KOPT-K1 (cell line): ENCODE data around the gene SLC6A13.

Experiments
- H3K27ac ChIP-seq: fragments of 200-600 bp; sonication (generic); 2 replicates; pipeline ENCODE4 v1.5.1; 2016; ENCODE audit warnings: antibody characterized with exemption, mild to moderate bottlenecking, low read depth, low read length; ENCODE audit not compliant: poor library complexity, severe bottlenecking
- H3K36me3 ChIP-seq: fragments of 200-600 bp; sonication (generic); 2 replicates; pipeline ENCODE4 v1.5.1; 2017; ENCODE audit warnings: antibody characterized with exemption, mild to moderate bottlenecking, low read length, moderate library complexity; ENCODE audit not compliant: insufficient read depth
- H3K9me3 ChIP-seq: fragments of 200-600 bp; sonication (generic); 2 replicates; pipeline ENCODE4 v1.5.1; 2017; ENCODE audit warnings: antibody characterized with exemption, low read length, mild to moderate bottlenecking; ENCODE audit not compliant: insufficient read depth, poor library complexity, severe bottlenecking

The SLC6A13 gene

GRCh38 chr12:273382-273781 is 10.7 kb upstream of the SLC6A13 start:
- no peak overlapping the region for H3K27ac ChIP-seq
- 0 out of 2 replicates have a peak, but pooled peaks cover under 1% of the 10 kb centered on the region for H3K36me3 ChIP-seq
- H3K9me3 ChIP-seq, result no peaks in the 10 kb centered on the region

DNA sequence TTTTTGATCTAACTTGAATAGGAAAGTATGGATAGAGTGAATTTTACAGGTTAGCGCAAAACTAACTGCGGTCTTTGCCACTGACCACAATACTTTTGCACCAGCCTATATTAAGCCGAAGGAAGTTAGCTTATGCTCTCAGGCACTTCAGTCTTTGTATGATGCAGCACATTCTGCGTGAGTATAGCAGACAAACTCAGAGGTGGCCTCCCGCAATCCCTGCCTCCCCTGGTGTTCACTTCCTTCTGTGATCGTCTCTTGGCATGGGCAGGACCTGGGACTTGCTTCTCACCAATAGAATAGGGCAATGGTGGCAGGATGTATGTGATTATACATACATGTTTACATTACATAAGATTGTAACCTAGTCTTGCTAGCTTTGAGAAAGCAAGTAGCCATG is 10.3 kb upstream of the SLC6A13 start:
- Histone ChIP-seq H3K9me3 (no peaks in the 10 kb centered on the region), H3K27ac (no peak overlapping the region), H3K36me3 (no peaks in the 10 kb centered on the region)

GRCh38 chr12:271161-271560 is 8.5 kb upstream of the SLC6A13 start:
- Histone ChIP-seq H3K36me3 (no peaks in the 10 kb centered on the region), H3K9me3 (no peaks in the 10 kb centered on the region), H3K27ac (no peak overlapping the region)

DNA sequence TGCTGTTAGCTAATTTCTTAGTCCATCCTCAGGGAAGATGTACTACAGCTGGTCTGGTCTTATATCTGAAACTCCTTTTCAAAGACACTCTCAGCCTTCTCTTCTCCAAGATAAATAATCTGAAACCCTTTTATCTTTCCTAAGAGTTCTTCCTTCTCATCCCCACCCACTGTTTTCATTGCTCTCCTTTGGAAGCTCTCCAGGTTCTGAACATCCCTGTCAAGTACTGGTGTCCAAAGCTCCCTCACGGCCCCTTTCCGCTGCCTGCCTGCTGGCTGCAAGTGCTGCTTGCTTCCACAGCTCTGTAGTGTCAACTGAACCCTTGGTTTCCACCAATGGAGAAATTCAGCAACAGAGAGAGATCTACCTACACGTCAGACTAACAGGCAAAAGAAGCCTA is 6.6 kb upstream of the SLC6A13 start:
- no peaks in the 10 kb centered on the region for H3K9me3 ChIP-seq
- H3K36me3 ChIP-seq, result no peaks in the 10 kb centered on the region
- no peak overlapping the region for H3K27ac ChIP-seq

- H3K27ac ChIP-seq, result no peak overlapping the region
- H3K9me3 ChIP-seq, result no peaks in the 10 kb centered on the region
- no peaks in the 10 kb centered on the region for H3K36me3 ChIP-seq
Measured at GRCh38 chr12:268483-268840, 5.8 kb upstream of the SLC6A13 start.

GRCh38 chr12:267581-268482 is 5.2 kb upstream of the SLC6A13 start:
- no peaks in the 10 kb centered on the region for H3K36me3 ChIP-seq
- no peaks in the 10 kb centered on the region for H3K9me3 ChIP-seq

GRCh38 chr12:265096-265495 is 2.5 kb upstream of the SLC6A13 start:
- H3K27ac ChIP-seq, result no peak overlapping the region
- no peaks in the 10 kb centered on the region for H3K36me3 ChIP-seq
- H3K9me3 ChIP-seq, result no peaks in the 10 kb centered on the region

More at GRCh38 chr12:267581-268482, 5.2 kb upstream of the SLC6A13 start:
- H3K27ac ChIP-seq, result no peak overlapping the region

GRCh38 chr12:264269-264668 is 1.6 kb upstream of the SLC6A13 start:
- Histone ChIP-seq H3K27ac (no peak overlapping the region), H3K36me3 (no peaks in the 10 kb centered on the region), H3K9me3 (no peaks in the 10 kb centered on the region)

DNA sequence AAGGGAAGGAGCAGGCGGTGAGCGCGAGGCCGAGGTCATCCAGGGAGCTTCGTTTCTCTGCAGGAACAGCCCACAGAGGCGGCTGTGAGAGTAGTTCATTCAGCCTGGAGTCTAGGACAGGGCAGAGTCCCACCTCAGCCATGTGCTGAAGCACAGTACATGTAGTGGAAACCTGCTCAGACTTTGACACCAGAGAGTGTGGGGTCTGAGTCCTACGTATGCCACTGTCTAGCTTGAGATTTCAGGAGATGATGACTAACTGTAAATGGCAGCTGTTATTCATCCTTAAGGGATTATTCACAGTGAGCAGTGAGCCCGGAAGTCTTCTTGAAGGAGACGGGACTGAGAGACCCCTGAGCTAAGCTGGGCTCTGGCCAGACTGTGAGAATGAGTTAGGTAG is 938 bp upstream of the SLC6A13 start:
- H3K36me3 ChIP-seq, result no peaks in the 10 kb centered on the region
- H3K9me3 ChIP-seq, result no peaks in the 10 kb centered on the region
- H3K27ac ChIP-seq, result no peak overlapping the region

DNA sequence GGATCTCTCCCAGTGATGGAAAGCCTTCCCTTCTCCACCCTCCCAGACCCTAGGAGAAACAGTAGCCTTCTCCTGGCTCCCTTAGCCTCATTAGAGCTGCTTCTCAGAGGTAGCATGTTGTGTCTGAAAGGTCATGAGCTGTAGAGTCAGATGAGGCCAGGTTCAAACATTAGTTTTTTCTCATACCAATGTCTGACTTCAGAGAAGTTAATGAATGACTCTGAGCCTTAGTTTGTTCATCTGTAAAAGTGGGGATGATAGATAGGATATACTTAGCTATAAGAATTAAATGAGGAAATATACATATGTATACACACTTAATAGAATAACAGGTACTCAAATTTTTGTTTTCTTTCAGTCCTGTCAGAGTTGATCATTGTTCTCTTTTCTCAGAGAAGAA is 523 bp downstream of the SLC6A13 start:
- H3K36me3 ChIP-seq, result no peaks in the 10 kb centered on the region
- no peak overlapping the region for H3K27ac ChIP-seq
- no peaks in the 10 kb centered on the region for H3K9me3 ChIP-seq

DNA sequence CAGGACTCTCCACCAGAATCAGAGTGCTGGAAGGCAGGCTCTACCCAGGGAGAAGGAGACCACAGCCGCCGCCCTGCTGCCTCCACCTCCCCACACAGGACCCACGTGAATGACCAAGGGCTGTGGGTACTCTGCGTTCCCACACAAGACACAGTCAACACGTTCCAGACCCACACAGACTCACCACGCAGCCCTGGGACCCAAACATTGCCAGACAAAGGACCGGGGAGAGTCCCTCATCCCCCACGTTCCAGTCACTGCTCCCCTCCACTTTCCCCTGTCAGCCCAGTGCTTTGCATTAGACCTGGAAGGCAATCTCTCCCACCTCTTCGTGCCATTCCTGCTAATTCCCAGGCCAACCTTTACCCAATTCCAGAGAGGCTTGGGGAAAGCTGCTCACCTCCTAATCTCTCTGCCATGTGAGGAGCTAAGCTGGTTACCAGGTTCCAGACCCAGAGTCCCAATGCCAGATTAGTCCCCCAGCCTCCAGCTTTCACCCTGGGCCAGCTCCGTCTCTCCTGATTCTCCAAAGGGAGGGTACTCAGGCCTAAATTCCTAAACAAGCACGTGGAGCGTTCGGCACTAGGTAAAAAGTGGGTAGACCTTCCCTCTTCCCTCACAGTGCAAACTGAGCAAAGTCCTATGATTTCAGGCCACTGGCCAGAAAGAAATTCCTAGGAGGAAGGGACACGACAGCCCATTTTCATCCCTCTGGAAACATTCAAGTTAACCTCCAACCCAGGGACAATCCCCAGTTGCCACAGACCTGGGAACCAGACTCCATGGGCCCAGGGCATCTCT is 4.9 kb downstream of the SLC6A13 start:
- H3K27ac ChIP-seq, result no peak overlapping the region

DNA sequence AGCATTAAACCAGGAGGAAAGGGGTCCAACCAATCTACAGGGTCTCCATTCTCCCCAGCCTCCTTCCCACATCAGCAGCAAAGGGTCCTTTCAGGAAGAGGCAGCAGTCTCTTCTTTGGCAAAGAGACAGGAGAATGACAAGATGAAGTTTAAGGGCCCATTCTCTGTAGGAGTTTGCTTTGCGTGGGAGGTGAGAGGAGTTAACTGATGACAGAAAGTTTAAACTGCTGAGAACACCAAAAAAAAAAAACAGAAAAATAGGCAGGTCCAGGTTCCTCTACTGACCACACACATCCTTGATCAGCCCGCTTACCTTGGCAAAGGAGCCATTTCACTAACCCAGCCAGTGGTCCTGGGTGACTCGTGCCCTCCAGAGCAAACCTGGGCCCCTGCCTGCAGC is 5.7 kb downstream of the SLC6A13 start:
- H3K27ac ChIP-seq, result no peak overlapping the region
- H3K9me3 ChIP-seq, result no peaks in the 10 kb centered on the region
- no peaks in the 10 kb centered on the region for H3K36me3 ChIP-seq

More for the DNA sequence above, 4.9 kb downstream of the SLC6A13 start:
- Histone ChIP-seq H3K9me3 (no peaks in the 10 kb centered on the region), H3K36me3 (no peaks in the 10 kb centered on the region)

GRCh38 chr12:256225-256624 is 6.4 kb downstream of the SLC6A13 start:
- H3K36me3 ChIP-seq, result no peaks in the 10 kb centered on the region
- H3K27ac ChIP-seq, result no peak overlapping the region
- no peaks in the 10 kb centered on the region for H3K9me3 ChIP-seq

DNA sequence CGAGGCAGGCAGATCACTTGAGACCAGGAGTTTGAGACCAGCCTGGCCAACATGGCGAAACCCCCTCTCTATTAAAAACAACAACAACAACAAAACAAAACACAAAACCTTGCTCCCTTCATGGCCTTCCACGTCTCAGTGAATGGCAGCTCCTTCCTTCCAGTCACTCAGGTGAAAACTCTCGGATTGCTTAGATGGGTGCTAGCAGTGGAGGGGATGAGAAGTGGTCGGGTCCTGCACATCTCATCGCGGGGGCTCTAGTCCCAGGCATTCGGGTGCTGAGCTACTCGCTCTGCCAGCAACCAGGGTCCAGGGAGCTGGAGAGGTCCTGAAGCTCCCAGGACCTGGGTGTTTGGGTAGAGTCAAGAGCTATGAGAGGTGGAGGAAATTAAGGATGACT is 7.7 kb downstream of the SLC6A13 start:
- Histone ChIP-seq H3K27ac (no peak overlapping the region), H3K9me3 (no peaks in the 10 kb centered on the region), H3K36me3 (no peaks in the 10 kb centered on the region)

DNA sequence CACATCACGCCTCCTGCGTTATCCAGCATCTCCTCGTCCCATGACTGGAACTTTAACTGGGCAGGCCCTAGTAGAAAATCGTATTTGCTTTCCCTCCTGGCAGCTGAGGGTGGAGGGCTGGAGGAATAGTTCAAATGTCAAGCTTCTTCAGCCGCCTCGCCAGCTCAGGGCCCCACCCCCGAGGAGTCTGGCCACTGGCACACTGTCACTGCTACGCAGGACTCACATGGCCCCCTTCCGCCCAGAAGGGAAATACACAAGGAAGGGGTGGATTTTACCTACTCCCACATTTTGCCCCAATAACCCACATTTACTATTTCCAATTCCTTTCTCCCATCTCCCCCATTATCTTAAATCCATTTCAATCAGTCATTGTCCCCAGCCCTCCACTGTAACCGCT is 8.6 kb downstream of the SLC6A13 start:
- Histone ChIP-seq H3K27ac (no peak overlapping the region), H3K36me3 (no peaks in the 10 kb centered on the region), H3K9me3 (no peaks in the 10 kb centered on the region)
